ENCODE results near the gene PDE4D.

PDE4D gene

GRCh38 chr5:59249160-59249559, 644.4 kb downstream of the PDE4D start:
- TF ChIP-seq, protein P1, sequence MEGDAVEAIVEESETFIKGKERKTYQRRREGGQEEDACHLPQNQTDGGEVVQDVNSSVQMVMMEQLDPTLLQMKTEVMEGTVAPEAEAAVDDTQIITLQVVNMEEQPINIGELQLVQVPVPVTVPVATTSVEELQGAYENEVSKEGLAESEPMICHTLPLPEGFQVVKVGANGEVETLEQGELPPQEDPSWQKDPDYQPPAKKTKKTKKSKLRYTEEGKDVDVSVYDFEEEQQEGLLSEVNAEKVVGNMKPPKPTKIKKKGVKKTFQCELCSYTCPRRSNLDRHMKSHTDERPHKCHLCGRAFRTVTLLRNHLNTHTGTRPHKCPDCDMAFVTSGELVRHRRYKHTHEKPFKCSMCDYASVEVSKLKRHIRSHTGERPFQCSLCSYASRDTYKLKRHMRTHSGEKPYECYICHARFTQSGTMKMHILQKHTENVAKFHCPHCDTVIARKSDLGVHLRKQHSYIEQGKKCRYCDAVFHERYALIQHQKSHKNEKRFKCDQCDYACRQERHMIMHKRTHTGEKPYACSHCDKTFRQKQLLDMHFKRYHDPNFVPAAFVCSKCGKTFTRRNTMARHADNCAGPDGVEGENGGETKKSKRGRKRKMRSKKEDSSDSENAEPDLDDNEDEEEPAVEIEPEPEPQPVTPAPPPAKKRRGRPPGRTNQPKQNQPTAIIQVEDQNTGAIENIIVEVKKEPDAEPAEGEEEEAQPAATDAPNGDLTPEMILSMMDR (conservative IDR thresholded peaks at IDR 0.05; ENCODE audit: low read depth, low read length) = no peak
- H3K4me3 ChIP-seq (ENCODE audit: low read depth, low read length) = no peak overlapping the region
- peak; percentile 58 for DNase-seq (ENCODE audit: low read depth)

DNA sequence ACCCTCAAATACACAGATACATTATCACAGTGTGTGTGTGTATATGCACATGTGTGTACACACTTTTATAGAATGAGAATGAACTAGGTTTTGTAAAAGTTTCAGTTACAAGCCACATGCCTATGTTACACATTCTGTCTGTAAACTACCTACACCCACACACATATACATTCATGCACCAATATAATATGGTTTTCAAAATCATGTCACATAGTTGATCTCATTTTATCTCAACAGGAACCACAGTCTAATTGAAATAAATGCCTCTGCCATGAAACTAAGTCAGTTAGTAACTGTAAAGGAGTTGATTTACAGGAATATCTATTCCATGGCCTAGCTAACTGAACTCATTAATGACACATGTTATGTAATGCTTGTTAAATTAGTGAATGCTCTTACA, 646.6 kb downstream of the PDE4D start:
- TF ChIP-seq, protein P1 (conservative IDR thresholded peaks at IDR 0.05; ENCODE audit: low read depth, low read length) = no peak
- DNase-seq (ENCODE audit: low read depth) = no peak

GRCh38 chr5:59246145-59246869, 647.2 kb downstream of the PDE4D start:
- peak; percentile 41 for DNase-seq (ENCODE audit: low read depth)
- no peak overlapping the region for H3K4me3 ChIP-seq (ENCODE audit: low read depth, low read length)
- TF ChIP-seq, protein P1 (conservative IDR thresholded peaks at IDR 0.05; ENCODE audit: low read depth, low read length) = no peak

More for the DNA sequence above, 646.6 kb downstream of the PDE4D start:
- H3K4me3 ChIP-seq (ENCODE audit: low read depth, low read length) = no peak overlapping the region

GRCh38 chr5:59245198-59245597, 648.3 kb downstream of the PDE4D start:
- no peak for DNase-seq (ENCODE audit: low read depth)
- TF ChIP-seq, protein P1 (conservative IDR thresholded peaks at IDR 0.05; ENCODE audit: low read depth, low read length) = no peak
- no peak overlapping the region for H3K4me3 ChIP-seq (ENCODE audit: low read depth, low read length)

- TF ChIP-seq, protein P1 (conservative IDR thresholded peaks at IDR 0.05; ENCODE audit: low read depth, low read length) = no peak
- peak; percentile 38 for DNase-seq (ENCODE audit: low read depth)
- H3K4me3 ChIP-seq (ENCODE audit: low read depth, low read length) = no peak overlapping the region
These were observed 652.0 kb downstream of the PDE4D start for GRCh38 chr5:59241552-59241951.

GRCh38 chr5:59241119-59241518, 652.4 kb downstream of the PDE4D start:
- DNase-seq (ENCODE audit: low read depth) = no peak
- H3K4me3 ChIP-seq (ENCODE audit: low read depth, low read length) = no peak overlapping the region
- TF ChIP-seq, protein P1 (conservative IDR thresholded peaks at IDR 0.05; ENCODE audit: low read depth, low read length) = no peak
